ENCODE measurements around the gene WDR1.

WDR1 gene

DNA sequence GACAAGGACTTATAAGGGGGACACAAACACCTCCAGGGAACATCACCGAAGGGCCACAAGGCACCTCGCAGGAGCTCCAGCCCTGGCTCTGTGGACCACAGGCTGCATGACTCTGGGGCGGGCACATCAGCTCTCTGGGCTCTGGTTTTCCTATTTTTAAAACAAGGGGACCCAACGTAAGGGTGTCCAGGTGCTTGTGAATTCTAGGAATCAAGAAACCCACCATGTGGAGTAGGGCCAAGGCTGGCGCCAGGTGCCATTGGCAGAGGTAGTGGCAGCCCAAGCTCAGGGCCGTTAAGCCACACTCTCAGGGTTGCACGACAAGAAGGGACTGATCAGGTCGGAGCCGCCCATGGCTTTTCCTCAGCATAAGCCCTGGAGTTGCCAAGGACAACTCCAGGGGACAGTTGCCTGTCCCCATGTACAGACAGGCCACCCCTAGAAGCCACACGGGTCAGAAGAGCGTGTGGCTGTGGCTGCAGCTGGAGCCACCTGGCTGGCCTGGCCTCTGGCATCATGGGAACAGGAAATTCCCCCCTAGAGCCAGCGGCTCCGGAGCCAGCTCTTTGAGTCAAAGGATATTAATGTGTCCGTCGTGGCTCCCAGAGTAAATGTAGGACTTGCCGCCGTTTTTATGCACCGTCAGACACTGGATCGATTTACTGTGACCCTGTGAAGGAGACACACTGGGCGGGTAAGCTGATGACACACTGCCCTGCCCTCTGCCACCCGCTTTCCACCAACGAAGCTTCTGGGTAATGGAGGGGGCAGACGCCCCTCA is 32.5 kb downstream of the WDR1 start:
- no peak for DNase-seq

DNA sequence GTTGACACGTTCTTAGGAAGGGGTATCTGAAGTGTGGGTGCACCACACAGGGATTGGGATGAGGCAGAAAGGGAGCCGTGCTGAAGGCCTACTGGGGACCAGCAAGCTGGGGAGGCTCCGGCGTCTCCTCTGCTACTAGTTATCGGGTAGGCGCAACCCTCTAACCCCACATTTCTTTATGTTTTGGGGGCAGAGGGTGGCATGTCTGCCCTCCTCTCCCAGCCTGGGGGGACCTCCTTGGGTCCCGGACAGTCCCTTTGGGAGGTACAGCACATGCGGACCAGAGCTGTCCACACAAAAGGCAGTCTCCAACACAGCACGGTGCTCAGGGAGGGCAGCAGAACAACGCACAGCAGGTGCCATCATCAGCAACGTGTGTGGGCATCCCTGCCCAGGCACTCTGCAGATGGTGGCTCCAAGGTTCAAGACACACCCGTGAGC is 33.2 kb downstream of the WDR1 start:
- no peak for DNase-seq

DNA sequence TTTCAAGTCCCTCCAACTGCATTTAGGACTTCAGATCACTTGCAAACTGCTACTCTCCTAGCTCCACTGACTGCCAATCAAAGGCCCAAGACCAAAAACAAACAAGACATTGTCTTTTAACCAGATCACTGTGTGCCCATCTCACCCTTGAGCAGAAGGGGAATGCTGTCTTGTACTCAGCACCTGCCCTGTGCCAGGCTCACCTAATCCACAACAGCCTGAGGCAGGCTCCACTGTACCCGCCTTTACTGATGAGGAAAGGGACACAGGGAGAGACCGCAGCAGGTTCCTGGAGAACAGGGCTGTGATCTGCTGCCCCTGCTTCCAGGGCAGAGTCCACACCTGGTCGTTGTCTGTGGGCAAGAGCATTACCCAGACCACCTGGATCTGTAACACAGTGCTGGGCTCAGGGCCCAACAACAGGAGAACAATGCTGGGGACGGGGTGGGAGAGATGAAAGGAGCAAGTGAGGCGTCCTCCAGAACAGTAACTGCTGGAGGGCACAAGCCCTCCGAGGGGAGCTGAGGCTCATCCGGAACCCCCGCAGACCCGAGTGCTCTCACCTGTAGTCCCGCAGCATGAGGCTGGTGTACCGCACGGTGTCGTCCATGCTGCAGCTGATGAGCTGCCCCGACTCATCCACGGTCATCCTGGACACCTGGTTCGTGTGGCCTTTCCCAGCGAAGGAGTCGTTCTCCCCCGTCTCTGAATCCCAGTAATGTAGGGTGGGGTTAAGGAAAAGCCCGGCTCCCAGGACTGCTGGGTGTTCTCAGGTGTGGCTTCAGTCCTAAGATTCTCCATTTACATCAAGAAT is 33.9 kb downstream of the WDR1 start:
- DNase-seq: no peak

DNA sequence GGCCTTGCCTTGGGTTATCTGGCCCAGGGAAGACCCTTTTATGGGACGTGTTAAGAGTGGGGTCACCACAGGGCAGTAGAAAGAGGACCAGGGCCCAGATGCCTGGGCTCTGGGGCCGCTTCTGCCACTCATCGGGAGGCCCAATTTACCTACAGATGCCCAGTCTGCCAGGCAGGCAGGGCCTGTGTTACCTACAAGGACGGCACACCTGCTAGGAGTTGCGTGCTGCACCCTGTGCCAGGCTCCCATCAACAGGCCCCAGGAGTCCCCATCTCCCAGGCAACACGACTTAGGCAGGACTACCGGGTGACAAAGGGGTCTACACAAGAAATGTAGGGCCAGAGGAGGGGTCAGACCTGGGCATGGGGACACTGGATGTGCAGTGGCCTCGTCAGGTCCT is 34.6 kb downstream of the WDR1 start:
- no peak for DNase-seq

DNA sequence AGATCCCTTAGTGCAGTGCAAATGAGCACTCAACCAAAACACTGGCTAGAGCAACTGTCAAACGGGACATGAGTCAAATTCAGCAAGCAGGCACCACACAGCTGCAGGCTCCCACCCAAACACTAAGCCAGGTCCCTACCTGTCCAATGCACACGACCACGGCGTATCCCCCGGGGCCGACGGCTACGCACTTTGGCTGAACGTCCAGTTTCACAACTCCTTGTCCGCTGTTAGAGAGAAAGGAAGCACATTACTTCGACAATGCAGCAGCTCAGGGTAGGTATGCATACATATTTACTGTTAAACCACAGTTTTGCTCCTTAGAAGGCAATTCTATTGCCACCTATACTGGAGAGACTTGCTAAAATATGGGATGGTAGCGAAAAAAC is 35.4 kb downstream of the WDR1 start:
- no peak for DNase-seq

DNA sequence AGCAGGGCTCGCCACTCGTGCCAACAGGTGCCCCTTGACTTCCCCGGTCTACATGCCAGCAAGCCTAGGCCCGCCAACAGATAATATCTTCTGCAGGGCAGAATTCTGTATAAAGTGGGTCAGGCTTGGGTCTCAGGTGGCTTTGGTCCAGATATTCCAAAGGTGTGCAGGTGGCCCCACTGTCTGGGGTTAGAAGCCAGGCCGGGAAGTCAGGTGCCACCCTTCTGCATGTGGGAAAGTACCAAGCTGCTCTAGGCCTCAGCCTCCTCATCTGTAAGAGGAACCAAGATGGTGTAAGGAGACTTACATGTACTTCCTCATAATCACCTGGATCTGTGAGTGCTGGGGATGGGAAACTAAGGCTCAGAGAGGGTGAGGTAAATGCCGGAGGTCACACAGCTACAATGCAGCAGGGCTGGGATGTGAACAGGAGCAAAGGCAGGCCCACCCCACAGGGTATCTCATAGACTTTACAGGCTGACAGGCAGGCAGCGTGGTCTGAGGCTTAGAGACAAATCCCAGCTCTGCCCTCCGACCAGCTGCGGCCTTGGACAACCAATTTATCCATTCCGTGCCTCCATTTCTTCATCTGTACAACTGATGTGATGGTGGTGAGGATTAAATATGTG is 35.9 kb downstream of the WDR1 start:
- no peak for DNase-seq

DNA sequence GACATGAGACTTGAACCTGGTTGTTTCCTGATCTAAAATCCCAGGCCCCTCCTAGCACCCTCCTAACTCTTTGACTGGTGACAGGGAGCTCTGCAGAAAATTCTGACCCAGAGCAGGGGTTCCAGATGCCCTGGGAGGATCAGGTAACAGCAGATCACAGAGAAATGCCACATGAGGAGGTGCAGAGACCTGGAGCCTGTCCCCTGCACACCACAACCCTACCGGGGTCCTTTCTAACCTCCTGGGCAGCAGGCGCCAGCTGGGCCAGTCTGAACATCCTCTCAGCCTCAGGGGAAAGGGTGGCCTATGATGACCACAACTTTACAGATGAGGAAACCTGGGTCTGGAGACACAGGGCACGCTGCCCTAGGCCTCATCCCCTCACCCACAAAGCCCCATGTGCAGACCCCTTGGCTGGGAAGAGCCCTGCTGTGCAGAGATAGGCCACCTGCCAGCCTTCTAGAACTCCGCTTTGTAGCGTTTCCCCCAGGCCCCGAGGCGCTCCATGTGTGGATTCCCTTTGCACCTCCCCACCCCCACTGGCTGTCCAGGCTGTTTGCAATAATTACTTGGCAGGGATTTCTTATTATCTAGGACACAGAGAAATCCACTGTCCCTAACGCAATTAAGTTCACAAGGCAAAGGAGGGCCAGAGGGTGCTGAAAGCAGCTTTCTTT is 36.5 kb downstream of the WDR1 start:
- DNase-seq: no peak

DNA sequence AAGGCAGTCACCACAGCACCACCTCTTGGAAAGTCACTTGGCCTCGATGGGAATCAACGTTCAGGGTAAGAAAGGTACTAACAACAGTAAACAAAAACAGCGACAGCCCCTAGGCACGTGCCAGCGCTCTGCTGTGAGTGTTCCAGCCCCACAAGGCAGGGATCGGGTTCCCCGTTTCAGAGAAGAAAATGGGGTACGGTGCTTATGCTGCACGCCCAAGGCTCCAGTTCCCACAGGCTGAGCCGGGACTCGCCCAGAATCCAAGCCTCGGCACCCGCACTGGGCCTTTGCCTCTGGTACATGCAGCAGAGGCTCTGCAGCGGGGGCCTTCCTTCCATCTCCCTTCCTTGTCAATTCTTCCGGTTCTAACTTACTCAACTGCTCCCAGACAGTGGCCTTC is 37.3 kb downstream of the WDR1 start:
- no peak for DNase-seq

DNA sequence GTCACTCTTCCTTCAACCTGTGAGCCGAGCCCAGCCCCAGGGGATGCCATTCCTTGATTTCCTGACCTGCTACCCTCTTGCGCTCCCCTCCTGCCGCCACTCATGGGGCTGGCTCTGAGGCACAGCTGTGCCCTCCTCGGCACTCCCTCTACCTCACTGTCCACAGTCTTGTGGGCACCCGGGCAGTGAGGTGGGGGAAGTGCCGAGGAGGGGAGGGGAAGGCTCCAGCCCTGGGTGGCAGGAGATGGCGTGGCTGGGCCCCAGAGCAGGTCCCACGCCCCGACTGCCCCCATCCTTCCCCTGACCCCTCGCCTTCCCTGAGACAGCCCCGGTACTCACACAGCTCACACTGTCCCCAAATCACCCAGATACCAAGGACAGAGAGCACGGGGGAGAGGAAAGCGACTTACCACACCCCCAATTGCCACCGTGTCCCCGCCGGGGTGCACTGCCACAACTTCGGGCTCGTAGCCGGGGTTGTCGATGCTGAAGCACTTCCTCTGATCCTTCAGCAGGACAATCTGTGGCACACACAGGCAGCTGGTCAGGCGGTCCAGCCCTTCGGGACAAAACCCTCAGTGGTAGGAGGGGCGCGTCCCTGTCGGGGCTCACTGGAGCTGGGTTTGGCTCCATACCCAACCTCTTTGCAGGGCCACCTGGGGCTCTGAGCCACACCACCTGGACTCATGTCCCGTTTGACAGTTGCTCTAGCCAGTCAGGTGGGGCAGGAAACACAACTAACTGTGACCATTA is 37.9 kb downstream of the WDR1 start:
- DNase-seq: no peak

DNA sequence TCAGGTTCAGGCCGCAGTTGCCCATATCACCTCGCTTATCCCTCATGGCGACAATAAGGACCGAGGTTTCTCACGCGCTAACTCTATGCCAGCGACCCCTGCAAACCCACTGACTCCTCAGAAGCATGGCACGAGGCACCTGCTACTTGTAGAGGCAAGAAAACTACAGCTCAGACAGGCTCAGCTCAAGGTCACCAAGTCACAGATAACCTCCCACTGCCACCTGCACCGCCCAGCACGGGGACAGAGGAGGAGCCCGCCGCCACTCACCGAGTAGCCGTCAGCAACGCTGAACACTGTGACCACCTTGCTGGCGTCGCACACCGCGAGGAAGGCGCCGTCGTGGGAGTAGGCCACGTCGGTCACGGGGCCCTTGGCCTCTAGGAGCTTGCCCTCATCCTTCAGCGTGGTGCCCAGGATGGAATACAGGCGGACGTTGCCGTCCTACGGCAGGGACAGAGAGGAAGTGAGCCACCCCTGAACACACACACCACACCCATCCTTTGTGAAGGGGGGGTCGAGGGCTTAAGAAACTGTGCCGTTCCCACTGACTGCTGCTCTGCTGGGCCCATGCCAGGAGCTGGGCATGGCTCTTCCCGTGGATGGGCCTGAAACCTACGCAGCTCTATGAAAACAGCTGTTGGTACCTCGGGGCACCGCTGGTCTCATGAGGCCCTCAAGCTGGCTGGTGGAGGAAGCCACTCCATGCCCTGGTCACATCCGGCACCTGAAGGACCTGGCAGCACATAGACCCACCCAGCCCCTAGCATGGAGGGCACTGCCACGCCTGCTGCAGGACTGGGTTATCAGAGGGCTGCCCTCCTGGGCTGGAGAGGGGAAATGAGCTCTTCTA is 38.9 kb downstream of the WDR1 start:
- no peak for DNase-seq

DNA sequence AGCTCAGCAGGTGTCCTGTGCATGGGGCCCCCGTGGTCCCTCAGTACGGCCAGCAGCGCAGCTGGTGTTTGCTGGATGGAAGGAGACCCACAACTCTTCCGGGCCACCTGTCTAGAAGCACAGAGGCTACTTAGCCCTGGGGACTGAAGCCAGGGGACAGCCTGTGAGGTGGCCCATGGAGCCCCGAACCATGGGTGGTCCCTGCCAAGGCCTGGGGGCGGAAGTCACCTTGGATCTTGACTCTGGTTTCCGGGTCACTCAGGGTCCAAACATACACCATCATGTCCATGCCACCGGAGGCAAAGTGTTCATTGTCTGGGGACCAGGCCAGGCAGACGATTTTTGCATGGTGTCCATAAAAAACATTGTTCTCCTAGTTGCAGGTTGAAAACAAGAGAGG is 39.5 kb downstream of the WDR1 start:
- DNase-seq: no peak

DNA sequence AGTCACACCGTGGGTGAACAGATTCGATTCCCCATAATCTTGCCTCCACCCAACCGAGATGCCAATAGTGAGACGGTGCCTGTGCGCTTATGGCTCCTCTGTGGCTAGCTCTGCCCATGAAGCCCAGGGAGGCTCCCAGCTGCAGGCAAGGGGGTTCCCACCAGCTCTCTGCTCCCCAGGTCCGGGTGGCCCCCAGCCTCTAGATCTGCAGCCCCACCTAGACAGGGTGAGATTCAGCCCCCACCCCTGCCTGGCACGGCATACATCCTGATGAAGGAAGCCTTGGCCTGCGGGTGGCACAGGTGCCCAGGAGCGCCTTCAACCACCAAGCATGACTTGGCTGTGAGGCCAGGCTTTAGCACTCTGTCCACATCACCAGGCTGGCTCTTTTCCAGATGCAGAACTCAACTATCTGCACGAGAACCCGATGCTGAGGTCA is 40.6 kb downstream of the WDR1 start:
- DNase-seq: no peak

DNA sequence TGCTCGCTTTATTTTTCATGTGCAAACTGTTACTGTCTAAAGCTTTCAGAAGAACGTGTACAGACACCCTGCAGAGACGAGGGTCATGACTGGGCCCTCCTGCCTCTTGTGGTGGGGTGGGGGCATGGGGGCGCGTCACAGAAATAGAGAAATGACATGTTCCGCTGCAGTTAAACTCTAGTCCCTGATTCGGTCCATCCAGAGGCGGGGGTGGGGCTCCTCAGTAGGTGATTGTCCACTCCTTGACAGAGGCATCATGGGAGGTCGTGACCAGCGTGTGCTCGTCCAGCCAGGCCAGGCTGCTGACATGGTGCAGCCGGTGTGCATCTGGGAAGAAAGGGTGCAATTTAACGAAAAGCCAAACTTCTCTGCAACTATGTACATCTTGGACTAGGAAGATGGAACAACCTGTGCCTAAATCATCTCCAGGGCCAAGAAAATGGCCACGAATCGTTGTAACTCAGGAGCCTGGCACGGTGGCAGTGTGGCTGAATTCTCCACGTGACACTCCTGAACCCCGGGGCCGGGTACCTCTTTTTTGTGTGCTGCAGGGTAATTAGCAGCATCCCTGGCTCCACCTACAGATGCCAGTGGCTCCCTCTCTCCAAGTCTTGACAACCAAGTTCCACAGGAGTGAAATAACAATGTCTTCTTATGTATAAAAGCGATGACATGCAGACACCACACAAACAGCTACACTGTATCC is 41.3 kb downstream of the WDR1 start:
- no peak for DNase-seq

DNA sequence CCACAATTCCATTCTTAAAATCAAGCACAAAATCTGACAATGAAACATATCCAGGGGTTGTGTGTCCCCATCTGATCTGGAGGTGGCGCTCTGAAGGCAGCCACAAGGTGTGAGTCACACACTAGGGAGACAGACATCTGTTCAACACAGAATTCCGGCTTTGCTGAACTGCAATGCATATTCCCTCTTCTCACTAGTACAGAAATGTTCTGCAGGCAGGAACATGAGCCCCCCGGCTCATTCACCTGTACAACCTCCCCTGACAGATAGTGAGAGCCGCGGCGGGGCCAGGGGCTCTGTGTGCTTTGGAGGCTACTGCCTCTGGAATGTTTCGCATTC is 41.9 kb downstream of the WDR1 start:
- peak in 1 of 2 experiments; percentile 16 for DNase-seq

DNA sequence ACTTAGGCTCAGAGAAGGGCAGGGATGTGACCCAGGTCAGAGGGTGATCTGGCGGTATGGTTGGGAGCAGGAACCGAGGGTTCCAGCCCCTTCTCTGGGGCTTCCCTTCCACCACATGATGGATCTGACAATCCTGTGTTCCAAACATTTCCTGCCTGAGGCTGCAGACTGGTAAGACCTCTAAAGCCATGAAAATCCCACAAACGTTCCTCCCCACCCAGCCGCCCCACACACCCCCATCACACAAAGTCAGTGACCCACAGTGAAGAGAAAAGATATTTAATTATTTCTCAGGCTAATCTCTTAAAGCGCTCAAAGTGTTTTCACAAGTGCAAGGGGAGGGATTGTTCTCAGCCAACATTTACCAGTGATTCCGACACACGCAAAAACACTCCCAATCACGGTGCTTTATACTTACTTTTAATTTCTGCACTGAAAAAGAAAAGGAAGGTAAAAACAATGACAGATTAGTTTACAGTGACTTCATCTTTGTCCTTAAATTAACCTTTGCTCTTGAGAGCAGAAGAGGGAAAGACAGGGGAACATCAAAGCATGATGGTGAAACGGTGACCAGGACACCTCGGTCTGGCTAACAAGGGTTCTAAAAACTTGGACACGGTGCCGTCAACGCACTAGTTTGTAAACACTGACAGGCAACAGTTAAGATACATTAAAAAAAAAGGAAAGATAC is 42.4 kb downstream of the WDR1 start:
- DNase-seq: no peak

DNA sequence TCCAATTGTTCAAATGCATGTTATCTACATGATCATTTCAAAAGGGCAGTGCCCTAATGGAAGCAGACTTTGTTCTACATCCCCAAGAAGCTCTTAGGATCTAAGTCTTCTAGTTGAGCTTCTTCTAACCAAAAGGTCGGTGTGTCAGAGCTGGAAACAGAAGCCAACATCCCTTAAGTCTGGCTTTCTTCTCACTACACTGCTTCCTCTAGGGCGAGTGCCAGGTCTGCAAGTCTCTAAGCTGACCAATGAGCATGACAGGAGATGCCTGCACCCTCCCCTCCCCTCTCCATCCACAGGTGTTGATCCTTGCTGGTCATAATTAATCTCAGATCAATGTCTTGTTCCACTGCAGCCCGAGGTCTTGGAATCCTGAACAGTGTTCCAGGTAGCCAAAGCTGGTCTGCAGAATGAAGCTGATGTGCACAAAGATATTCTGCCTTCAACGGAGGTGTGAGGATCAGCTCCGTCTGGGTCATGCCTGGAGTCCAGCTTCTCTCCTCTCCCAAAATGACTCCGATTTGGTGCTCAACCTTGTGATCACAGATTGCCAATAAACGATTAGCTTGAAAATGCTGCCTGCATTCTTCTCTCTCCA is 44.1 kb downstream of the WDR1 start:
- no peak for DNase-seq

DNA sequence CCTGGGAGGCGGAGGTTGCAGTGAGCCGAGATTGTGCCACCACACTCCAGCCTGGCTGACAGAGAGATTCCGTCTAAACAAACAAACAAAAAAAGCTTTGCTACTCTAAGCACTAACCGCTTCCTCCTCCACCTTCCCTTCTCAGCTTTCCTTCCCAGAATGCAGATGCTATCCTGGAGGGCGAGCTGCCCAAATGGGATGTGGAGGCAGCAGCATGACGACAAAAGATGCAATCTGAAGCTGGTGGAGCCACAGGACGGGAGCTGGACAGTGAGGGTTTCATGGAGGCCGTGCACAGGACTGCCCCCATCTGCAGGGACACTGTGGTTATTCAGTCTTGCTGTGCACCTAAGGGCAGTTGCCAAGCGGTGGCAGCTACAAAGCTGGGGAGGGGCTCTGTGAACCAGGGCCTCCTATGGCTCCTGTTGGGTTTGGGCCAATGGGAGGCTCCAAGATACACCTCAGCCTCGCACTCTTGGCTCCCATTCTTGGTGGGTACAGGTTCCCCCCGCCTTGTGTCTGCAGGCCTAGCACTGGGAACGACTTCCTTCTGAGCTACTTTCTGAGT is 47.4 kb downstream of the WDR1 start:
- DNase-seq: no peak

DNA sequence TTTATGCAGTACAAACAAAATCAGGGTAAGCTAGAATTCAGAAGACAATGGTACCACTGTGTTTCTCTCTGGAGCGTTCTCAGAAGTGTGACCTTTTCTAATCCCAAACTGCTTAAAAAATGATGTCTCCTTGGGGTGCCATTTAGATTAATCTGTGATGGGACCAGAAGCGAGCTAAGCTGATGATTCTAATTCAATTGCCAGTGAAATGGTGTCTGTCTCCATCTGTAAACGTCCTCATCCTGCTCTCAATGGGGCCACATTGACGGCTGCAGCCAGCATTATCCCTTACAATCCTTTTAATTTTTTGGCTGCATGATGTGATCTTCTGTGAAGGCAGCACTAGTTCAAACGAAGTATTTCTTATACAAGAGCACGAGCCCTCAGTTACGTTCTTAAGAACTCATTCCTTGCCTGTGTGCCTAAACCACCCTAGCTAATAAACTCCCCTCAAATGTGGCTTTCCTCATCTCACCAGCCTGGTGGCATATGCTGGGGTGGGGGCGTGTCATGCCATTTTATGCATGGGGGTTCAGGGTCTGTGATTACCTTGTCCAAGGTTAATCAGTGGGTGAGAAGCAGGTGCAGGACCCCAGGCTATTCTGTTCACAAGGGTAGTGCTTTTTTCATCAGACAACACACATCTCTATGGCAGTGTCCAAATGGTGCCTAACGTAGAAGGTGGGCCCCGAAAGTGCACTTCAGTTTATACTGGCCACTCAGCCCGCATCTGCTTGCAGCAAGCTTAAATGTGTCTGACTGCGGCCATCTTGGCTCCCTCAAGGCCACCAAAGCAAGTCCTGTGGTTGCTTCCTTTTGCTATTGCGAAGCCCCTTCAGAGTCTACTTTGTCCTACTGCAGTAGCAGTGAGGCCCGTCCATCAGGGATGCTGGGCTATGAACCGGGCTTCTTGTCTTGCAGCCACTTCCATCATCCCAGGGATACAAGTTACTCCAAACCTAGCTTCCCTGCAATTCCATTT is 49.6 kb downstream of the WDR1 start:
- DNase-seq: no peak
